NCI-H1048 (cell line): ENCODE data around the gene CRX.
"Not testable (repeated sequence)": the region's sequence is repeated elsewhere in the genome, so short reads cannot be mapped to it uniquely, and the experiment has no call there.

ENCODE experiments used
- DNase-seq: peaks from one replicate; lab custom pipeline; 2025; lab: John Stamatoyannopoulos, UW

The CRX gene

GRCh38 chr19:47821460-47822020, at the start of gene CRX:
Gene CRX, plus strand, starts transcription at chr19:47821937. Its CDS starts 12,507 bp downstream, at chr19:47834444.
- no peak for DNase-seq

GRCh38 chr19:47776568-47776967, 45.2 kb upstream of the CRX start:
- no peak for DNase-seq

GRCh38 chr19:47777245-47778048, 44.3 kb upstream of the CRX start:
- not testable (repeated sequence) for DNase-seq

- DNase-seq = no peak
Measured at GRCh38 chr19:47778049-47778953, 43.4 kb upstream of the CRX start, which contains the start of gene SELENOW. Gene SELENOW, plus strand, starts transcription at chr19:47778703. Its CDS starts 83 bp downstream, at chr19:47778786.

- no peak for DNase-seq
Measured at GRCh38 chr19:47778954-47779351, 42.8 kb upstream of the CRX start.

- DNase-seq = no peak
Measured at GRCh38 chr19:47779524-47780214, 42.1 kb upstream of the CRX start.

- DNase-seq = no peak
Measured at GRCh38 chr19:47780215-47780551, 41.6 kb upstream of the CRX start.

- no peak for DNase-seq
Measured at GRCh38 chr19:47781590-47782262, 40.0 kb upstream of the CRX start.

GRCh38 chr19:47786566-47786965, 35.2 kb upstream of the CRX start:
- no peak for DNase-seq

- DNase-seq = not testable (repeated sequence)
Measured at GRCh38 chr19:47787307-47787706, 34.4 kb upstream of the CRX start.

GRCh38 chr19:47789811-47790210, 31.9 kb upstream of the CRX start:
- DNase-seq = not testable (repeated sequence)

- DNase-seq = no peak
Measured at GRCh38 chr19:47790398-47790814, 31.3 kb upstream of the CRX start.

GRCh38 chr19:47792616-47793015, 29.1 kb upstream of the CRX start:
- DNase-seq = no peak

GRCh38 chr19:47794526-47794925, 27.2 kb upstream of the CRX start:
- no peak for DNase-seq

GRCh38 chr19:47796785-47797184, 25.0 kb upstream of the CRX start:
- no peak for DNase-seq

GRCh38 chr19:47797996-47798903, 23.5 kb upstream of the CRX start:
- DNase-seq = no peak

GRCh38 chr19:47798904-47799266, 22.9 kb upstream of the CRX start:
- DNase-seq = no peak

GRCh38 chr19:47801270-47801669, 20.5 kb upstream of the CRX start:
- DNase-seq = no peak

- DNase-seq = no peak
Measured at GRCh38 chr19:47802521-47803043, 19.2 kb upstream of the CRX start.

- not testable (repeated sequence) for DNase-seq
Measured at GRCh38 chr19:47803148-47803547, 18.6 kb upstream of the CRX start.
